Stimulated activated CD4-positive, alpha-beta T cell treated with anti-CD3 and anti-CD28 coated beads, Interleukin-15, amount 100 ng/mL, for 1 hour (primary cell): Measurements from ENCODE around the gene IQCE.
"Not testable (repeated sequence)": the region's sequence is repeated elsewhere in the genome, so short reads cannot be mapped to it uniquely, and the experiment has no call there.

ENCODE experiments used
- DNase-seq, 2 donors: peaks; one replicate each; pipeline ENCODE4 v3.0.0-alpha.2; 2020; ENCODE audit warnings: low read depth in 1 of 2, low spot score in 1 of 2

IQCE gene

DNA sequence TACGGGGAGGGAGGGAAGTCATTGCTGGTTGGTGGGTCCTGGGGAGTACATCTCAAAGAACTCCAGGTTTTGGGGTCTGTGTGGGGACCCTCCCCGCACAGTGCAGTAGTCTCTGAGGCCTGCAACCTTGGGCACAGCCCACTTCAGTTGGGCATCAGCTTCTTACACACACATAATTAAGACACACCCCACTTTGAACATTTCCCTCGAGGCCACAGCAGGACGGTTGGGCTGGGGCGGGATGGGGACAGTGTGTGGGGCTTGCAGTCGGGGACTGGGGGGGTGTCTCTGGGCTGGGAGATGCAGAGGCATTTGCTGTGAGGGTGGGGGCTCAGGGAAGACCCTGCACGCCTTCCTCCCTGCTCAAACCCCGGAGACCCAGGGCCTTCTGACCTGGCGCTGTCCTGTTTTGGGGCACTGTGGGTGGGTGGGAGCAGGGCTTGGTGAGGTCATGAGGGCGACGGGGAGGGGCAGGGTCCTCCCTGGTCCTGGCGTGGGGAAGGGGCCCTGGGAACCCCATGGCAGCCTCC lies 38.0 kb upstream of the IQCE start:
- DNase-seq, result no peak

DNA sequence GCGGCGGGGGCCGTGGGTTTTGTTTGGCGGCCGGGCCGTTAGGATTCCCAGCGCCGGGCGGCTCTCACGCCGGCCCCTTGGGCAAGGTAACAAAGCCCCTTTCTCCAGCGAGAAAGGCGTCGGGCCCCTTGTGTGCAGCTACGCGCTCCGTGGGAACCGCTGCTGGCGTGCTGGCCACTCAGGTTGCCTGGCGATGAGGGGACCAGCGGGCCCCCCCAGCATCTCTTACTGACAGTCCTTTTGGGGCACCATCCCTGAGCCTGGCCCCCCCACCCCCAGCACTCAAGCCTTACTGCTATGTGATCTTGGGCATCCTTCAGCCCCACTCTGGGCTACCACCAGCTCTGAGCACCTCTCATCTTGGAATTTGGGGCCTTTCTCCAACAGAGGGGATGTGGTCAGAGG lies 37.4 kb upstream of the IQCE start:
- no peak for DNase-seq

DNA sequence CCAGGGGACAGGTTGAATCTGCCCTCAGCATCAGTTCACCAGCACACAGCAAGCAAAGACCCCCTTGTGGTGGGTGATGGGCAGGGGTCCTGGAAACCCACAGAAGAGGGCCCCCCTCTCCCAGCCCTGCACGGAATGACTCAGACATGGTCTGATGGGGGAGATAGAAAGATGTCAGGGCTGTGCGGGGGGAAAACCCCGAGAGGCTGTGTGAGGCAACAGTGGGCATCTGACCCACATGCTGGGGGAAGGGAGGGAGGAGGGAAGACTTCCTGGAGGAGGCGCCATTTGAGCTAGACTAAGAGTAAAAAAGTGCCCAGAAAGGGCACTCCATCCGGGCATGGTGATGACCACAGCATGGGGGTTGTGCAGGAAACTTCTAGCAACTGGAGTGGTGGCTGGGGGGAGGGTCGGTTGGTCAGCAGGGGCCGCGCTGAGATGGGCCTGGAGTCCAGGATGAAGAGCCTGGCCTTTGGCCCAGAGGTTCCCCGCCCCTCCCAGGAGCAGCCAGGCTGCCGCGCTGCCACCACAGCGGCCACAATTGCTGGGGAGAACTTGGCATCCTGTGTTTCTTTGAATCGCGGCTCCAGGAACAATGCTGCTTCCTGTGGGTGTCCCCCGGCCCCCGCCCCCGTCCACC lies 36.7 kb upstream of the IQCE start:
- DNase-seq, result peak; percentile 45 to 48

DNA sequence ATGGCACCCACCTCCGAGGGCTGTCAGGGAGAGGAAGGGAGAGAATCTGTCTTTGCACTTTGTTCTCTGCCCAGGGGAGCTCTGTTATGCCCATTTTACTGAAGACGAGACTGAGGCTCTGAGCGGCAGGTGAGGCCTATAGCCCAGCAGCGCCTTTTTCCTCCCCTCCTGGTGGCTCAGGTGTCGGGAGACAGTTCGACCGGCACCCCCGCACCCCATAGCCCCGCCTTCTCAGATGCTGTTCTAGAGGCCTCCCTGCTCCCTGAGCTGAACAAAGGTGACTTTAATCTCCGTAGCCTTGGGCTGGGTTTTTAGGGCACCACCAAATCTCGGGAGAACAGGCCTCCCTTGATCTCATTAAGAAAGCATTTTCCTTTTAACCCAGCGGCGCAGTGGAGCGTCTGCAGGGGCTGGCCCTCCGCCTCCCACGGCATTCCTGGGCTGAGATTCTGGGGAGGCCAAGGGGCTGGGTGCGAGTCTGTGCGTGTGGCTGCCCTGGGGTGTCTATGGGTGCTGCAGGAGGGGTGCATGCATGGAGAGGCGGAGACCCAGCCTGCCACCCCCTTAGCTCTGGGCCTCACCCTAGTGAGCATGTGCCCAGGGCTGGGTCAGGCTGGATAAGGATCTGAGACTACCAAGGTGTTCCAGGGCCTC lies 35.9 kb upstream of the IQCE start:
- no peak for DNase-seq

DNA sequence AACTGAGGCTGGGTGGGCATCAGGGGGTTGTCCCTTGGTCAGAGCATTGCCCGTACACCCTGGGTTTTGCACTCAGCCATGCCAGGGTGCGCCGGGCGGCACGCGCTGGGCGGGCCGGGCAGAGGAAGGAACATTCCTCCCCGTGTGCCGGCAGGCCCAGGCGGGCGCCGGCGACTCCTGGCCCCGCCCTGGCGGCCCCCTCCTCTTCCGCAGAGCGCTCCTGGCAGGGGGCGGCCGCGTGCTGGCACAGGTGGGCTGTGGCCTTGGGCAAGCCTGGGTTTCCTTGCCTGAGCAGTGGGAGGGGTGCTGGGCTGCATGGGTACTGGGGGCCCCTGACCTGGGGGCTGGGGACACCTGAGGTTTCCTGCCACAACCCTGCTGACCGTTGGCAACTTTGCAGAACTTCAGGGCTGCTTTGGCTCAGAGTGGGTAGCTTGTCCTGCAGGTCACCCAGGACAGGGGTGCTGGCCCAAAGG lies 35.3 kb upstream of the IQCE start:
- DNase-seq, result no peak

DNA sequence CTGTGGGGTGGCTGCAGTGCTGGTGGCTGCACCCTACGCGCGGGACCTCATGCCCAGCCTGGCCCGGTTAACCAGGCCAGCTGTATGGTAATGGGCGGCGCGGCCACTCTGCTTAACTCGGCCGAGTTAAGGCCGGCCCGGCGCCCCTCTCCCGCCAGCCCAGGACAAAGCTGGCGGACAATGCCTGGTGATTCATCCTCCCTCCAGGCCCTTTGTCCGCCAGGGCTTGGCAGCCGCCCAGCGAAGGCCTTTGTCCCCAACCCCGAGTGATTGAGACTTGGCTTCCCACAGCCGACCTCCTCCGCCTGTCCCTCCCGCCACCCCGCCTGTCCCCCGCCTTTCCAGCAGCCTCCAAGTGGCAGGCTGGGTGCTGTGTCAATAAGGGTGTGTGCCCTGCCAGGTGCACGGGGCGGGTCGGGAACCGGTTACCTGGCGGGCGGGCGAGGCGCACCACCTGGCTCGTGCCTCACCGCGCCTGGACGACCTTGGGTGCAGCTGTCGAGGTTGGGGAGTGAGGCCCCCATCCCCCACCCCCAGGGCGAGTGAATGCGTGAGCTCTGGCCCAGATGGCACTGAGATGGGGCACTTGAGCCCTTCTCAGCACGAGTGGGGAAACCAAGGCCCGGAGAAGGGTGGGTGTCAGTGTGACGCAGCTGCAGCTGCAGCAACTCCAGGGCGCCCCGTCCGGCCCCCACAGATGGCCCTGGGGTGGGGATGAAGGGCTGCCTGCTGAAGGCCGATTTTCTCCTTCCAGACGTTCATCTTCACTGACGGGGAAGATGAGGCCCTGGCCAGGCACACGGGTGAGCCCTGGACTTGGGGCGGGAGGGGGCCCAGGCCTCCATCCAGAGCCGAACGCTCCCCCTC lies 34.6 kb upstream of the IQCE start:
- DNase-seq, result no peak

DNA sequence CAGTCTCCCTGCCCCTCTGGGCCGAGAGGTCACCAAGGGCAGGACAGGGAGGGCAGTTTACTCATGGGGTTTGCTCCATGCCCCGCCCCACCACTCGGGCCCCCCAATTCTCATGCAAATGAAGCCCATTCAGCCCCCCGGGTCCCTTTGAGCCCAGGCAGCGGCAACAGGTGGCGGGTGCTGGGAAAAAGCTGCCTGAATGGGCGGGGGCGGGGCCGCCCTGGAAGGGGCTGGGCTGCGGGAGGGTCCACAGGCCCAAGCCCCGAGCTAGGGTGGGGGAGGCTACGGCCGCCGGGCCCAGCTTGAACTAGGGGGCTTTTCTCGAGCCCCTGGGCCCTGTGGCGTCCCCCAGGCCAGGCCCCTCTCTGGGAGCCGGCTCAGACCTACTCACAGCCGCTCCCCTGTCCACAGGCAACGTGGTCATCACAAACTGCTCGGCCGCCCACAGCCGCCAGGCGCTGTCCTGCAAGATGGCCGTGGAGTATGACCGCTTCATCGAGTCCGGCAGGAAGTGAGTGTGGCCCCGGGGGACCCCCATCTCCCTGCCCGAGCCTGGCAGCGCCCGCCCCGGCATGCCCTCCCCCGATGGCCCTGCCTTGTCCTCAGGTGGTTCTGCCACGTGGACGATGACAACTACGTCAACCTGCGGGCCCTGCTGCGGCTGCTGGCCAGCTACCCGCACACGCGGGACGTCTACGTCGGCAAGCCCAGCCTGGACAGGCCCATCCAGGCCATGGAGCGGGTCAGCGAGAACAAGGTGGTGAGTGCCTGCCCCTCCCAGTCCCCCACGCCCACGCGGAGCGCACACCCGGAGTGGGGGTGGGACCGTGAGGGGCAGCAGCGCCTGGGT lies 33.7 kb upstream of the IQCE start:
- no peak for DNase-seq

DNA sequence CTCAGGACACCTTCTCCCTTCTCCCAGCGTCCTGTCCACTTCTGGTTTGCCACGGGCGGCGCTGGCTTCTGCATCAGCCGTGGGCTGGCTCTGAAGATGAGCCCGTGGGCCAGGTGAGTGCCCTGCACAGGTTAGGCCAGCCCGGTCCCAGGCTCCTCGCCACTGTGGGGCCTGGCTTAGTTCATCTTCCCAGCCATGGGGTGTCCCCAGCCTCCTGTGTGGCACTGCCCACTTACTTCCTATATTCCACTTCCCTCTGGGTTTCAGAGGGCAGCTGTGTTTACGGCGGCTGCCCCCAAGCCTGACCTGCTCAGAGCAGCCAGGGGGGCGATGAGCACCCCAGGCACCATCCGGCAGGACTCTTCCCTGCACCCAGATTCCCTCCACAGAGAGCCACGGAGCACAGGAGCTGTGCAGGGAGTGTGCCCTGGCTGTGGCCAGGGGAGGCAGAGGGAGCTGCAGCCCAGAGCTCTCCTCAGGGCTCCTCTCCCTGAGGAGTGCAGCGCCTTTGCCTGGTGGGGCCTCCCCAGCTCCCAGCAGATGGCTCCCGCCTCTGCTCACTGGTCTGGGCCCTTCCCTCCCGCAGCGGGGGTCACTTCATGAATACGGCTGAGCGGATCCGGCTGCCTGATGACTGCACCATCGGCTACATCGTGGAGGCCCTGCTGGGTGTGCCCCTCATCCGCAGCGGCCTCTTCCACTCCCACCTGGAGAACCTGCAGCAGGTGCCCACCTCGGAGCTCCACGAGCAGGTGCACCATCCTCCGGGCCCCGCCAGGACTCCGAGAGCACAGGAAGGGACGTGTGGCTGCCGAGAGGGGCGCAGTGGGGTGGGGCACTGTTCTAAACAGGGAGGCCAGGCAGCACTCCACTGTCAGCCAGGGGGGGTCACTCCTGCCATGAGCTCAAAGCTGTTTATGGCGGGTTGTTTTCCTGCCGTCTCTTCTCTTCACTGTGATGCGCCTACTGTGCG lies 32.8 kb upstream of the IQCE start:
- no peak for DNase-seq

DNA sequence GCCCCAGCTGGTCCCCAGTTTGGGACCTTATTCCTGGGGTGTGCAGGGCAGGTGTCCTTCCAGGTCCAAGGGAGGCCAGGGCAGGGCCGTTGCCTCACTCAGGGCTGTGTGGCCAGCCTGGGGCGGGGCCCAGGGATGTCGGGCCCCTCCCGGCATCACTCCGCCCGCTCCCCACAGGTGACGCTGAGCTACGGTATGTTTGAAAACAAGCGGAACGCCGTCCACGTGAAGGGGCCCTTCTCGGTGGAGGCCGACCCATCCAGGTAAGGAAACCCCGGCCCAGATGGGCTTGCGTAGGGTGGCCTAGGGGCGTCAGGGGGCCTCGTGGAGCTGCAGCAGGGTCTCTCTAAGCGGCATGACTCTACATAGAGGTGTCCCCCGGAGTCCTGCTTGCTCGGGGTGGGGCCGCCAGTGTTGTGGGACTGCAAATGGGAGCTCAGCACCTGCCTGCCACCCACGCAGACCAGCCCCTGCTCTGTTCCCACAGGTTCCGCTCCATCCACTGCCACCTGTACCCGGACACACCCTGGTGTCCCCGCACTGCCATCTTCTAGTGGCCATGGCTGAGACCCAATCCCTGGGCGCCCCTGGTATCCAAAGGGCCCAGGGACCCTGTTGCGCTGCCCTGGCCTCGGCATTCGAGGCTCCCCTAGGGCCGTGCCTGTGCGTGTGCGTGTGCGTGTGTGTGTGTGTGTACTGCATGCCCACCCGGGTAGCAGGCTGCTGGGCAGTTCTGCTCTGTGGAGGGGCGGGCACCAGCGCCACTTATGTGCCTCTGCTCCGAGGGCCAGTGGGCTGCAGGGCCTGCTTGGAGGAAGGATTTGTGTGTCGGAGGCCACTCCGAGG lies 31.9 kb upstream of the IQCE start:
- DNase-seq, result no peak

DNA sequence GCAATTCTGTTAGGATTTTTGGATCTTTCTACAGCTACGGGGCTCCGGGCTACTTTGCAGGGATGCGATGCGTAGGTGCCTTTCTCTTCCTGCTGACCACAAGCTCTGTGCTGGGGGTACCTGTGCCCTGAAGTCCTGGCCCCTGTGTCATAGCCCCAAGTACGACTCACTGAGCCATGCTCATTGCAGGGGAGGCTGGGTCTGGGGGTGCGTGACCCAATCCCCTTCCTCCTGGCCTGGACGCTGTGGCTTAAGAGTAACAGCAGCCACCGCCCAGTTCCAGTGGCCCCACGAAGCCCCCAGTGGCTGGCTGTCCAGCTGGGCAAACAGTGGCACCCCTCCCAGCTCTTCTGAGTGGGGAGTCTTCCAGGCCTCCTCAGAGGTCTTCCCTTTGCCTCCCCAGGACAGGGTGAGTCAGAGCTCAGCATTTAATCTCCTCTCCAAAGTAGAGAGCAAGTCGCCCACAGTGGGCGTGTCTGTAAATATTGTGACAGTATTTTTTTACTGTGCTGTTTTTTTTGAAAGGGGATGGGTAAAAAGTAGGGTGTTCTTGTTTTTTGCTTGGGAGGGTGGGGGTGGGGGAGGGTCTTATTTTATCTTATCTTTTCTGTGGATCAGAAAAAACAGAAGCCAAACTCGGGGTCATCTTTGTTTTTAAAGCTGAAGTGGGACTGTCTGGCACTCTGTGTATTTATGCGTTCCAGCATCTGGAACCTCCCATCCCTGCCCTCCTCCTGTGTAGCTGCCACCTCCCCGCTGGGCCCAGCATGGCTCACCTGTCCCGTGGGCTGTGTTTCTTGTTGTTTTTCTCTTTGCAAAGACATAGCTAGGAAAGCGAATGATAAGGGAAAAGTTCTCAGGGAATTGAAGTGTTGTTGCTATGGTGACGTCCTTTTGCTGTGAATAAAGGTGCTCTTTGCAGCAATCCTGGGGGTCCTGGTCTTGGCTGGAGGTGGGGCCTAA lies 31.0 kb upstream of the IQCE start:
- no peak for DNase-seq

DNA sequence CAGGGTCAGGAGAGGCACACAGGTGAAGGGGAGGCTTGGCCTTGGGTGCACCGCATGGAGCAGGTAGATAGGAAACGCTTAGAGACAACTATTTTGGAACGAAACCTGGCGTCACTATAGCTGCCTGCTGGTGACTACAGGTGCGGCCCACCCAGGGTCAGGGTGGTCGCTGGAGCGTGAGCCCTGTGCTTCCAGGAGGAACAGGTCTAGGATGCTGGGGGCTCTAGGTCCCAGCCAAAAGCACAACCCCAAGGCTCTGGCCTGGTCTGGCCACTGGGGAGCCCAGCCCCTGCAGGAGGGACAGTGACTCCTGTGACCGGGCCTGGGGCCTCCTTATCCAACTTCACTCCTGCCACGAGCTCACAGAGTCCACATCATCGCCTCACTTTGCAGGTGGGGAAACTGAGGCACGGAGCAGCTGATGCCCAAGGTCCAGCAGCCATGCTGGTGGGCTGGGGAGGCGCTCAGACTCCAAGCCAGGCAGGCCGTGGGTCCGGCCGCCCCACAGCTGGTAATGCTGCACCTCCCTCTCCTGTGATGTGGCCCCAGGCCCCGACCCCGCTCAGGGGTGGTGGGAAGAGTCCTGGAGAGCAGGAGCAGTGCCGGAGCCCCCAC lies 30.2 kb upstream of the IQCE start:
- no peak for DNase-seq

DNA sequence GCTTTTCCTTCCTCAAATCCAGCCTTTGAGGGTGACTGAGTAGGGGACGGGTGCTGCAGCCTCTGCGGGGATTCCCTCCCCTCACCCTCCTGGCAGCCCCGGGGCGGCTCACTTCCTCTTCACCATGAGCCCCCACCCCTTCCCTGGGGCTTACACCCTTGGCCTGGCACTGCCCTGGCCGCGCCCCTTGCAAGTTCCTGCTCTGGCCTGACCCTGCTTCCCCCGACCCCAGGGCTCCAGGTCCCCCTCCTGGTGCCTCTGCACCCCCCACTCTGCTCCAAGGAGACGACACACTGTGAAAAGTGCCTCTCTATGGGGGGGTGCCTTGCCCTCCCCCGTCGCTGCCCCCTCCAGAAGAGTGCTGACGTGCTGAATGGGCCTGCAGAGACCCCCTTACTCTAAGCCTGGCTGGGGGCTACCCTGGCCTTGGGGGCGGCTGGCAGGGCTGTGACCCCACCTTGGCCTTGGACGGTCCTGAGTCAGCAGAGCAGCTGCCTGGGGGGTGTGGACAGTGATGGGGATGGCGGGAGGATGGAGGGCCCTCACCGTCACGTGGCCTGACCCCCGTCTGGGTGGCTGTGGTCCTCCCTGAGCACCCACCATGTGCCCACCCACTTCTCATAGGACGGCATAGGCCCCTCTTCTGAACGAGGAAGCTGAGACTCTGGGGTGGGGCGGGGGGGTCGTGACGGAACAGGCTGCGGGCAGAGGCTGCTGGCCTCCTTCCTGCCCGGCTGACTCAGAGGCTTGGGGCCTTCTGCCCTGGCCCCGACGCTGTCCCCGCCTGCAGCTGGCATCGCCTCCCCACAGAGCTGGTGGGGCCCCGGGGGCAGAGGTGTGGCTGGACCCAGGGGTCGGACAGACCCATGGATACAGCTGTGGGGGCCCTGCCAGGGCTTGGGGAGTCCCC lies 29.4 kb upstream of the IQCE start:
- DNase-seq, result peak in 1 of 2 donors; percentile 34

DNA sequence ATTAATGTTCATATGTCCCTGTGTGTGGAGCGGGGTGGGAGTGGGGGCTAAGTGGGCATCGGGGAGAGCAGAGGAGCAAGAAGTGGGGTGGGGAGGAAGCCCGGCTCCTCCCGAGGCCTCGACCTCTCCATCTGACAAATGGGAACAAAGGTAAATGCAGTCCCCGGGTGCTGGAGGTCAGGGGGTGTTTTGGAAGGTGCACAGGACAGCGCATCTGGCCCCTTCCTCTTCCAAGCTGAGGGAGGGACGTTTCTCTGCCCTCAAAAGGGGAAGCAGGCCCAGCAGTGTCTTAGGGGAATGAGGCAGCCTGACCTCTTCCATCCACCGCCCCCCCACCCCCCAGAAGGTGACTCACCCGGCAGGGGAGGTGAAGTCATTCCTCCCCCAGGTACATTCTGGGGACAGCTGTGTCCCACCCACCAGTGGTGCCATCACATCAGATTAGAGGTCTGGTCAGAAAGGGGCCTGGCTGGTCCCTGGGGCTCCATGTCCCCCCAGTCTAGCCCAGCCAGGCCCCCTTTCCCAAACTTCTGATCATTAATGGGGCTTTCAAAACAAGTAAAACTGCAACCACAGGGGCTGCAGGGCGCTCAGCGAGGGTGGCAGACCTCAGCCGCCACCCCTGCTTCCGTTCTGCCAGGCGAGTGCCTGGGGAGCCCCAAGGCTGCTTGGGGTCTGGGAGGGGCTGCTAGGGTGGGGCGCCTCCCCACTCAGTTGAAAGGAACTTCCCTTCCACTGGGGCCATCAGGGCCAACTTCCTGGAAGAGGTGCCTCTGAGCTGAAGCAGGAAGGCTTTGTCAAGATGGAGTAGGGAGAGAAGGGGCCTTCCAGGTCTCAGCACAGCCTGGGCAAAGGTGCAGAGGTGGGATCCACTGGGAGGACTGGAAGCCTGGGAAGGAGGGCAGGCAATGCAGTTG lies 28.4 kb upstream of the IQCE start:
- DNase-seq, result peak in 1 of 2 donors; percentile 58

DNA sequence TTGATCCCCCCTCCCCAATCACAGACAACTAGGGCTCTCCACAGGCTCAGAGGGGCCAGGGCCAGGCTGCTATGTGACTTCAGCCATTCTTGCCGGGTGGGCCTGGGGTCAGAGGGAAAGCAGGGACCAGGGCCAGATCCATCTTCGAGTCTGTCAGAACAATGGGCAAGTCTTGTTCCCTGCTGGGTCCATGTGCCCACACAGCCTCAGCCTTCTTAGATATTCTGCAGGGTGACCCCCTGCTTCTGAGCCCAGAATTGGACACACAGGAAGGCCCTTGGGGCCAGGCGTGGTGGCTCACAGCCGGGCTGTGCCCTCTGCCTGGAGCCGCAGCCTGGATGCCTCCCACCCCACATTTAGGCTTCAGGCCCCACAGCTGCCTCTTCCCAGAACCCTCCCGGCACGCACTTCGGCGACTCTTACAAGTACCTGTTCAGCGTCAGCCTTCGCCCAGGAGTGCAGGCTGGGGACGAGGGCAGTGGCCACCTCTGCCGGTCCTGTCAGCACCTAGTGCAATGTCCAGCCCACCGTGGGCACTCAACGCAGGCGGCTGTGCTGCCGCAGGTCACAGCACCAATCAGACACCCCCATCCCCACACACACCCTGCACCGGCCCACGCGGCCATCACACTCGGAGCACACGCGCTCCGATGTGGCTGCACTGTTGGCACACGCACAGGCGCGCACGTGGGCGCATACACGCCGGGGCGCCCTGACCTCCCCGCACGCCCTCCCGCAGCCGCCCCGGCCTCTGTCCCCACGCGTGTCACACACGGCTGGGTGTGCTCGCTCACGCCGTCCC lies 27.6 kb upstream of the IQCE start:
- DNase-seq, result not testable (repeated sequence)
